HEK293 (cell line): Measurements from ENCODE around the gene IGFL1.
A peak's percentile ranks its signal among the peaks of the same experiment; 100 is the strongest.

Experiments used
- CTCF ChIA-PET: fragments of 350-600 bp; formaldehyde crosslinking; extraction: SDS; loops from one replicate; lab custom pipeline; 2021; ENCODE audit warnings: antibody characterized with exemption; lab: Yijun Ruan, JAX
- POLR2A ChIA-PET: fragments of 300-600 bp; formaldehyde crosslinking; extraction: SDS; loops from one replicate; lab custom pipeline; 2020; ENCODE audit warnings: antibody characterized with exemption, inconsistent platforms; lab: Yijun Ruan, JAX
- H3K27ac ChIP-seq: fragments of 200-500 bp; sonication (Bioruptor generic); 2 replicates; pipeline ENCODE4 v1.5.1; 2014; ENCODE audit warnings: low read depth, low read length, control low read depth, inconsistent platforms; ENCODE audit errors: extremely low read depth
- H3K36me3 ChIP-seq, 2 experiments: fragments of 200-500 bp in 1 of 2; sonication (Bioruptor generic) in 1 of 2; 1 replicate in 1 of 2; 2 replicates in 1 of 2; pipeline ENCODE4 v1.5.1; 2014 to 2017; ENCODE audit warnings: inconsistent platforms in 2 of 2, low read length in 2 of 2; ENCODE audit not compliant: control insufficient read depth in 2 of 2, insufficient read depth in 1 of 2
- H3K4me1 ChIP-seq: fragments of 200-500 bp; sonication (Bioruptor generic); 2 replicates; pipeline ENCODE4 v1.5.1; 2014; ENCODE audit warnings: mild to moderate bottlenecking, low read length, inconsistent platforms; ENCODE audit not compliant: control insufficient read depth, insufficient read depth
- H3K4me3 ChIP-seq: 2 replicates; pipeline ENCODE4 v1.5.1; 2011; ENCODE audit warnings: low read depth, mild to moderate bottlenecking, control low read depth, low read length, moderate library complexity
- H3K9me3 ChIP-seq: fragments of 200-500 bp; sonication (Bioruptor generic); 2 replicates; pipeline ENCODE4 v1.5.1; 2014; ENCODE audit warnings: low read depth, low read length, inconsistent platforms; ENCODE audit not compliant: control insufficient read depth, insufficient read depth
- SP7 ChIP-seq: fragments of 450-650 bp; formaldehyde crosslinking; IDR thresholded peaks from 2 replicates; pipeline ENCODE4 v1.5.1; 2016; ENCODE audit warnings: missing biosample characterization, missing genetic modification characterization
- ZBTB44 ChIP-seq: fragments of 450-650 bp; IDR thresholded peaks from 2 replicates; pipeline ENCODE4 v1.5.1; 2018; ENCODE audit warnings: missing biosample characterization, mild to moderate bottlenecking, missing genetic modification characterization
- ZBTB6 ChIP-seq: fragments of 450-650 bp; formaldehyde crosslinking; IDR thresholded peaks from 2 replicates; pipeline ENCODE4 v1.5.1; 2017; ENCODE audit warnings: missing biosample characterization, missing genetic modification characterization
- ZFP37 ChIP-seq: fragments of 450-650 bp; formaldehyde crosslinking; IDR thresholded peaks from 2 replicates; pipeline ENCODE4 v1.5.1; 2016; ENCODE audit warnings: missing biosample characterization, missing genetic modification characterization
- ZNF133 ChIP-seq: fragments of 450-650 bp; formaldehyde crosslinking; IDR thresholded peaks from 2 replicates; pipeline ENCODE4 v1.5.1; 2016; ENCODE audit warnings: missing biosample characterization, missing genetic modification characterization
- ZNF521 ChIP-seq: fragments of 450-650 bp; formaldehyde crosslinking; IDR thresholded peaks from 2 replicates; pipeline ENCODE4 v1.5.1; 2017; ENCODE audit warnings: missing biosample characterization, mild to moderate bottlenecking, missing genetic modification characterization
- ZNF596 ChIP-seq: fragments of 450-650 bp; IDR thresholded peaks from 2 replicates; pipeline ENCODE4 v1.5.0; 2018; ENCODE audit warnings: missing biosample characterization, mild to moderate bottlenecking, missing genetic modification characterization, moderate library complexity
- ZNF654 ChIP-seq: fragments of 450-650 bp; formaldehyde crosslinking; IDR thresholded peaks from 2 replicates; pipeline ENCODE4 v1.5.1; 2016; ENCODE audit warnings: low read depth, missing biosample characterization, missing genetic modification characterization
- ZNF658 ChIP-seq: fragments of 450-650 bp; formaldehyde crosslinking; IDR thresholded peaks from 2 replicates; pipeline ENCODE4; 2016; ENCODE audit warnings: missing biosample characterization, missing genetic modification characterization
- ZNF785 ChIP-seq: fragments of 450-650 bp; formaldehyde crosslinking; IDR thresholded peaks from 2 replicates; pipeline ENCODE4 v1.5.1; 2016; ENCODE audit warnings: missing biosample characterization, missing genetic modification characterization
- TF ChIP-seq, protein P1 (sequence below): fragments of 450-650 bp; formaldehyde crosslinking; IDR thresholded peaks from 2 replicates; pipeline ENCODE4 v1.5.1; 2016; ENCODE audit warnings: missing biosample characterization, missing genetic modification characterization
- TF ChIP-seq, protein P2 (sequence below): fragments of 450-650 bp; formaldehyde crosslinking; IDR thresholded peaks from 2 replicates; pipeline ENCODE4 v1.5.1; 2016; ENCODE audit warnings: missing biosample characterization, missing genetic modification characterization, low read depth

IGFL1 gene

GRCh38 chr19:46198756-46199155, 30.8 kb upstream of the IGFL1 start (continued):
- TF ChIP-seq ZBTB6 (tag by site-specific recombination) (no peak), ZNF521 (no peak), ZNF596 (tag by site-specific recombination) (no peak)

DNA sequence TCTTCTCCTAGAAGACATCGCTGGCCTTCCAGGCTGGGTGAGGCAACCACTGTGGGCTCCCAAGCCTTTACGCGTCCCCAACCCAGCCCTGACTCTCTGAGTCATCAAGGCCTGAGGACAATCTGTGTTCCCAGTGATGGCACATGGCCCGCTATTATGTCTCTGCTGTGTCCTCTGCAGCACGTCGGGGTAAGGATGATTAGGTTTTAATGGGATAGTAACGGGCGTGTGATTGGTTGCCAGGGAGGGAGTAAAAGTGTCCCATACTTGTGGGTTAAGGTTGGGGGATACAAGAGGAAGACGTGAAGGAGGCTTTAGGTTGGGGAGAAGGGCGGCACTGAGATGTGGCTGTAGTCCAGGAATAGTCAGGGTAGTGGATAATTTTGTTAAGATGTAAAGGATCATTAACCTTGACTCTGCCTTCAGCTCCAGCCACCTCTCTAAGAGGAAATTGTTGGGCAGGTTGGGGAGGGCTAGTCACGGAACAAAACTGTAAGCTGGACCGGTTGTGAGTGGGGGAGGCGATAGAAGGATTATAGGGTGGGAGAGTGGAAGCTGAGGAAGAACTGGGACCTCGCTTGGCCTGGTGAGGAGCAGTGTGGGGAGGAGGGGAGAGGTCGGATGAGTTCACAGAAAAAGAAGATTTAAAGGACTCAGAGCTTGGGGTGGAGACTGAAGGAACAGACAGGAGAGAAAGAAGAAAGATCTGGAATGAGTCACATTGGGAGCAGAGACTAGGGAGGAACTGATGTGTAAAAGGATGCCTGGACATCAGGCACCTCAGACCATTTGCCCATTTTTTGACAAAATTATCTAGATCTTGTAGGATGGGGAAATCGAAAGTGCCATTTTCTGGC, 27.9 kb upstream of the IGFL1 start:
- Histone ChIP-seq H3K4me1 (no peaks in the 10 kb centered on the region), H3K36me3 (no peaks in the 10 kb centered on the region), H3K9me3 (no peaks in the 10 kb centered on the region), H3K27ac (no peak overlapping the region), H3K4me3 (no peak overlapping the region)
- CTCF ChIA-PET, result interaction anchor here (0.7 to 1.7 kb wide), 3 partner anchors 12 to 133 kb away, joined by 3 to 6 read pairs (median 3); no protein-coding TSS in a partner anchor
- TF ChIP-seq, protein P1, sequence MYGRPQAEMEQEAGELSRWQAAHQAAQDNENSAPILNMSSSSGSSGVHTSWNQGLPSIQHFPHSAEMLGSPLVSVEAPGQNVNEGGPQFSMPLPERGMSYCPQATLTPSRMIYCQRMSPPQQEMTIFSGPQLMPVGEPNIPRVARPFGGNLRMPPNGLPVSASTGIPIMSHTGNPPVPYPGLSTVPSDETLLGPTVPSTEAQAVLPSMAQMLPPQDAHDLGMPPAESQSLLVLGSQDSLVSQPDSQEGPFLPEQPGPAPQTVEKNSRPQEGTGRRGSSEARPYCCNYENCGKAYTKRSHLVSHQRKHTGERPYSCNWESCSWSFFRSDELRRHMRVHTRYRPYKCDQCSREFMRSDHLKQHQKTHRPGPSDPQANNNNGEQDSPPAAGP (tag by site-specific recombination), result 0 out of 2 replicates have a peak, but pooled peaks have one; percentile 37
- no peak for TF ChIP-seq ZNF133 (tag by site-specific recombination)
- TF ChIP-seq SP7, result peak; percentile 74
- TF ChIP-seq ZFP37, result no peak
- no peak for TF ChIP-seq ZNF658 (tag by site-specific recombination)
- POLR2A ChIA-PET, result no interaction called here

DNA sequence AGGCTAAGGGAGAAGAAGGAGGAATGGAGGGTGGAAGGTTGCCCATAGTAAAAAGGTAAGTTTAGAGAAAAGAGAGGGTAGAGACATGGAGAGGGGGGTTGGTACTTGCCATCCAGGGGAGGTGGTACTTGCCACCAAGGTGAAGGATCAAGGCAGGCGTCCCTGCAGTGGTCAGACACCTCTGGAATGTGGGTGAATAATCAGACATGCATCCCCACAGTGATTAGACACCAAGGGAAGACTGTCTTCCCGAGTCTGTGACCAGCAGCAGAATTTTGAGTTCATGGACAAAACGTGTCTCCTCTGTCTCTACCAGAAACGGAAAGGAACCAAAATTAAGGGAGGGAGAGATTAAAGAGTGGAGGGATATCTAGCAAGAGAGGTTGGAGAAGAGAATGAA, 27.1 kb upstream of the IGFL1 start:
- no peaks in the 10 kb centered on the region for H3K4me1 ChIP-seq
- ChIA-PET POLR2A (no interaction called here), CTCF (no interaction called here)

More for the DNA sequence above, 27.1 kb upstream of the IGFL1 start:
- H3K4me3 ChIP-seq, result no peak overlapping the region
- H3K9me3 ChIP-seq, result no peaks in the 10 kb centered on the region
- H3K36me3 ChIP-seq, result no peaks in the 10 kb centered on the region
- TF ChIP-seq ZNF785 (tag by site-specific recombination) (no peak), ZBTB44 (tag by site-specific recombination) (no peak), ZNF654 (tag by site-specific recombination) (no peak)
- TF ChIP-seq, protein P2, sequence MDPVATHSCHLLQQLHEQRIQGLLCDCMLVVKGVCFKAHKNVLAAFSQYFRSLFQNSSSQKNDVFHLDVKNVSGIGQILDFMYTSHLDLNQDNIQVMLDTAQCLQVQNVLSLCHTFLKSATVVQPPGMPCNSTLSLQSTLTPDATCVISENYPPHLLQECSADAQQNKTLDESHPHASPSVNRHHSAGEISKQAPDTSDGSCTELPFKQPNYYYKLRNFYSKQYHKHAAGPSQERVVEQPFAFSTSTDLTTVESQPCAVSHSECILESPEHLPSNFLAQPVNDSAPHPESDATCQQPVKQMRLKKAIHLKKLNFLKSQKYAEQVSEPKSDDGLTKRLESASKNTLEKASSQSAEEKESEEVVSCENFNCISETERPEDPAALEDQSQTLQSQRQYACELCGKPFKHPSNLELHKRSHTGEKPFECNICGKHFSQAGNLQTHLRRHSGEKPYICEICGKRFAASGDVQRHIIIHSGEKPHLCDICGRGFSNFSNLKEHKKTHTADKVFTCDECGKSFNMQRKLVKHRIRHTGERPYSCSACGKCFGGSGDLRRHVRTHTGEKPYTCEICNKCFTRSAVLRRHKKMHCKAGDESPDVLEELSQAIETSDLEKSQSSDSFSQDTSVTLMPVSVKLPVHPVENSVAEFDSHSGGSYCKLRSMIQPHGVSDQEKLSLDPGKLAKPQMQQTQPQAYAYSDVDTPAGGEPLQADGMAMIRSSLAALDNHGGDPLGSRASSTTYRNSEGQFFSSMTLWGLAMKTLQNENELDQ (tag by site-specific recombination), result no peak
- no peak overlapping the region for H3K27ac ChIP-seq
